ENCODE data around the gene SIGLEC14.
A peak's percentile ranks its signal among the peaks of the same experiment; 100 is the strongest.
"Not testable (repeated sequence)": the region's sequence is repeated elsewhere in the genome, so short reads cannot be mapped to it uniquely, and the experiment has no call there.

The SIGLEC14 gene

DNA sequence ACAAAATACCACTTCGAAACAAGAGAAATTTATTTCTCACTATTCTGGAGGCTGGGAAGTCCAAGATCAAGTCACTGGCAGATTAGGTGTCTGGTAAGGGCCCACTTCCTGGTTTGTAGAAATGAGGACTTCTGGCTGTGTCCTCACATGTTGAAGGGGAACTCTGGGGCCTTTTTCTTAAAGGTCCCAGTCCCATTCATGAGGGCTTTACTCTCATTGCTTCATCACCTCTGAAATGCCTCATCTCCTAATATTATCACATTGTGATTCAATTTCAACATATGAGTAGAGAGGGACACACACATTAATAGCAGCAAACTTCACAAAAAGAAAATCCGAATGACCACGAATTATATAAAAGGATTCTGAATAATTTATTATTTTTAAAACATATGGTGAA lies 21.6 kb upstream of the SIGLEC14 start:
- DNase-seq = no peak

DNA sequence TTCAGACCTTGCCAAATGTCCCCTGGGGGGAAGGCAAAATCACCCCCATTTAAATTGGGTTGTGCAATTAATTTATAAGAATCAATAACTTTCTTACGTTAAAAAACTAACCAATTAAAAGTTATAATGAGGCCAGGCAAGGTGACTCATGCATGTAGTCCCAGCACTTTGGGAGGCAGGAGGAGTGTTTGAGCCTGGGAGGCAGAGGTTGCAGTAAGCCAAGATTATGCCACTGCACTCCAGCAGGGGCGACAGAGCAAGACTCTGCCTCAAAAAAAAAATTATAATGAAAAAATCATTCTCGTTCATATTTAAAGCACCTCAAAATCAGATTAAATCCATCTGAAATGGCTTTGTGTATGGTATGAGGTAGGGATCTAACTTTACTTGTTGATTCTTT lies 18.4 kb upstream of the SIGLEC14 start:
- DNase-seq = no peak

DNA sequence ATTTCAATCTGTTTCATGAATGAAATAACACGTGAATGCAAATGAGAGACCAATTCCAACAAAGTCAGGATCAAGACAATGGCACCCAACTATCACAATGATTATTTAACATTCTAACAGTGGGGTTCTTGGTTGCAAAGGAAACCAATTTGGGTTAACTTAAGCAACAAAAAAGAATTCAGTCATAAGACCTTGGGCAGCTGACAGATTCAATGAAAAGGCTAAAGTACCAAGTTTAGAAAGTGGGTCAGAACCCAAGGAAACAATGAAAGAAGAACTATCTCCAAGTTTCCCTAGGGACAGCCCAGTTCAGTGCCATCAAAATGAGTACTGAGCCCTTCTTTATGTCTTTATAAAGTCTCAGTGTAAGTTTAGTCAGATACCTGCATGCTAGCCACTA lies 17.5 kb upstream of the SIGLEC14 start:
- DNase-seq = no peak

DNA sequence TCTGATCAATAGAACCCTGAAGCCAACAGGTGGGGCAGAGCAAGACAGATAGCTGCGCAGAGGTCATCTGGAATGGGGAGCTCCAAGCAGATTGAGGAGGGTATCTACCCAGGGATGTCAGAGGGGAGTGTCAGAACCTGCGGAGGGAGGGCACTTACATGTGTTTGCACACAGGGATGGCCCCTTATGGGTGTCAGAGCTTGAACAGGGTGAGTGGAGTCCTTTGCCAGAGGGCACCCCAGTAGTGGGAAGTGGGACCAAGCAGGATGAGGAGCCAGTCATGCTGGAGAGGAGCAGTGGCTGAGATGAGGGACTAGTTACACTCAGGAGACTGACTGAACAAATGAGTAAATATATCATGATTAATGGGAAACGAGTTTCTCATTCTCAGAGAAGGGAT lies 17.0 kb upstream of the SIGLEC14 start:
- DNase-seq = no peak

DNA sequence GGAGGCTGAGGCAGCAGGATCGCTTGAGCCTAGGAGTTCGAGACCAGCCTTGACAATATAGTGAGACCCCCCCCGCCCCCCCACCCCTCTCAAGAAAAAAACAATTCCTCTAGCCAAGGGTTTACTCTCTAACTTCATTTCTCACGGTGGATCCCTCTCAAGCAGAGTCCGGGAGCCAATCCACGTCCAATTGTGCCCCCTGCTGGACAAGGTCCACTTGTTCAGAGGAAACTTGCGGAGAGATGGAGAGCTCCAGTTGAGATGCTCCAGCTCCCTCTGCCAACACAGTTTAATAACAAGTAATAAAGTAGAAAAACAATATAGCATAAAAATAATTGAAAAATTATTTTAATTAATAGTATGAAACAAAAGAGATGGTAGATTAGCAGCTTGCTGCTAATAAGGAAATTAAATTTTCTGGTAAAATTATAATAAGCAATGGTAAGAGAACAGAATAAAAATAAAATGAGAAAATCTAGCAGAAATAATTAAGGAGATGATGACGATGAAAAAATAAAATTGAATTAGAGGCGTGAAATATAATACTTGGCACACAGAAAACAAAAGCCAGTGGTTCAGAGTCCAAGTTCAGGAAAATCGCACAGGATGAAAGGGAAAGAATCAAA lies 14.5 kb upstream of the SIGLEC14 start:
- peak; percentile 34 for DNase-seq

DNA sequence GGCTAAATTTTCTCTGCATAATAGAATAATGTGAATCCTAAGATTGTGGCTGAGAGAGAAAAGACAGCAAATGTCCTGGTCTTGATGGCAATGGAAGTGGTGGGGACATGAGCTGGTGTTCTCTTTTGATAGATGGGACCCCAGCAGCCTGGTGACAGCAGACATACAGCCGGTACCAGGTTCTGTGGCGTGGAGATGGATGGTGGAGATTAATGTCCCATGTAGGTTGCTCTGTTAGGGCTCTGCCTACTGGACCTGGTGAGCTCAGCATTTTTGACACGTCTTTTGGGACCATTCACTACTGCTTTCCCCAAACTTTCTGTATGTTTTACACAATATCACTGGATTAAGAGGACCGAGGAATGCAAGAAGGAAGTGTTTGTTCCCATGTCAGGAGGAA lies 8.2 kb upstream of the SIGLEC14 start:
- DNase-seq = no peak

DNA sequence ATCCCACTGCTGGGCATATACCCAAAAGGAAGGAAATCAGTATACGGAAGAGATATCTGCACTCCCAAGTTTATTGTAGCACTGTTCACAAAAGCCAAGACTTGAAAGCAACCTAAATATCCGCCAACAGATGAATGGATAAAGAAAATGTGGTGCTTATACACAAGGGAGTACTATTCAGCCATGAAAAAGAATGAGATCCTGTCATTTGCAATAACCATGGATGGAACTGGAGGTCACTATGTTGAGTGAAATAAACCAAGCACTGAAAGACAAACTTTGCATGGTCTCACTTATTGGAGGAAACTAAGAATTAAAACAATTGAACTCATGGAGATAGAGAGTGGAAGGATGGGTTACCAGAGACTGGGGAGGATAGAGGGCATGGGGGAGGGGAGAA lies 6.5 kb upstream of the SIGLEC14 start:
- no peak for DNase-seq

DNA sequence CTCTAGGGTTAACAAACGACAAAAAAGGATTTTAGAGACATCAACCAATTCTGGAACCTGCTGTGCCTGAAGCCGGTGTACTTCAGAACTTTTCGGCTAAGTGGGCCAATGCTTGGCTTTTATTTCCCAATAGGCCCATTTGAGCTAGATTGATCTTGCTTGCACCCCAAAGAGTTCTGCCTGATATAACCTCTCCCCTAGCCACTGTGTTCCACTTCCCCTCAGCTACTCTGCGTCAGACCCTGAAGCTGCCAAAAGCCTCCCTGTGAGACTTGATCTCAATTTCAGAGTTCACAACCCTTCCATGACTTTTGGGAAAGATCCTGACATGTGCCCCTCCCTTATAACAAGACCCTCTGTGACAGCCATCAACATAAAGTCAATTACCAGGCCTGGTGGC lies 5.6 kb upstream of the SIGLEC14 start:
- no peak for DNase-seq

DNA sequence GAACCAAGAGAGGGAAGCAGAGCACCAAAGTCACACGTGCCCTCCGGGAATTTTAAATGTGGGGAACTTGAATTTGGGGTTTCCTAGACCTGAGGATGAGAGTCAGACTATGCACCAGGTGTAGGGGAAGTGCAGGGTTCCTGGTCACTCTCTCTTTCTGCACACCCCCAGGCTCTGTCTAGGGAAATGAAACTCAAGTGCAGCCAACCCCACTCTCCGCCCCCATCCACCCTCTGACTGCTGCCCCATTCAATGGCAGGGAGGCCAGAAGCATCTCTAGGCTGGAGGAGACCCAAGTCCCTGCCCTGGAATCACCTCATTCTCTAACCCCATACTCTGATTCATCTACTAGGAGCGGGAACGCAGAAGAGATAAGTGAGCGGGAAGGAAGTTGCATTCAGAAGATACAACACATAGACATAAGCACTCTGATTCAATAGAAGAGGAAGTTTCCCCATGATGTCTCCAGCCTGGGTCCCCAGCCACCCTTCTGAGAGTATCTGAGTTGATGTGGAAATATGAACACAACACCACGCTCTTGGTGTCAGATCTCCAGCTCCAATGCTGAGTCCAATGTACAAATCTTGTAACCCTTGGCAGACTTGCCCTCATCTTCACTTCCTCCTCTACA lies 4.7 kb upstream of the SIGLEC14 start:
- no peak for DNase-seq

DNA sequence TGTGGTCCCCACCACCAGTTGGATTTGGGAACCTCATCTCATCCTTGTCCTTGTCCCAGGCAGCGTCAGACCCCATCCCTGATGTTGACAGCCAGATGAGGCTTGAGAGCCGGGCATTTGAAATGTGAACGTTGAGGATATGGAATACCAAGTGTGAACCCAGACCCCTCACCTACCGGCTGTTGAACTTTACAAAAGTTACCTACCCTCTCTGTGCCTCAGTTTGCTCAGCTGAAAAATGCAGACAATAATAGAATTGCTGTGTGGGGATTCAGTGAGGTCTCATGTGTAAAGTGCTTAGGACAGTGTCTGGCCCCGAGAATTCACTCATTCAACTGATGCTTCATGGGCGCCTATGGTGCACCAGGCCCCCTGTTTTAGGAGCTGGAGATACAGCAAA lies 693 bp upstream of the SIGLEC14 start:
- no peak for DNase-seq

DNA sequence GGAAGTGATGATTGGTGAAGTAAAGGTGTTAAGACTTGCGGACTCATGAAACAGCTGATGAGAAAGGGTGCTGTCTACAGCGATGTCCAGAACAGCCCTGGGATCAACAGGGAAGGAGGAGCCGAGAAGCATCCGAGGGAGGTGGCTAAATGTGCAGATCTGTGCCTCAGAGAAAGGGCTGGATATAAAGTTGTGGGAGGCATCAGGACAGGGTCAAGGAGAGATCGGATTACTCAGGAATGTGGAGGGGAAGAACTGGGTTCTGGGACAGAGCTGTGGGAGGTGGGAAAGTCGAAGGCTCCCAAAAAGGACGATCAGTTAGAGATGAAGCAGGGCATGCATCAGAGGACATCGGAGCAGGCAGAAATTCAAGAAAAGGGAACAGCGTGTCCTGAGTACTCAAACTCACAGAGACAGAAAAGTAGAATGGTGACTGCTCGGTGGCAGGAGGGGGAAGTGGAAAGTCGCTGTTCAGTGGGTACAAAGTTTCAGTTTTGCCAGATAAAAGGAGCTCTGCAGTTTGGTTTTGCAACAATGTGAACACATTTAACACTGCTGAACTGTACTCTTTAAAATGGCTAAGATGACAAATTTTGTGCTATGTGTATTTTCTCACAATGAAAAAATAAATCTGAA lies 1.9 kb downstream of the SIGLEC14 start:
- DNase-seq = no peak

DNA sequence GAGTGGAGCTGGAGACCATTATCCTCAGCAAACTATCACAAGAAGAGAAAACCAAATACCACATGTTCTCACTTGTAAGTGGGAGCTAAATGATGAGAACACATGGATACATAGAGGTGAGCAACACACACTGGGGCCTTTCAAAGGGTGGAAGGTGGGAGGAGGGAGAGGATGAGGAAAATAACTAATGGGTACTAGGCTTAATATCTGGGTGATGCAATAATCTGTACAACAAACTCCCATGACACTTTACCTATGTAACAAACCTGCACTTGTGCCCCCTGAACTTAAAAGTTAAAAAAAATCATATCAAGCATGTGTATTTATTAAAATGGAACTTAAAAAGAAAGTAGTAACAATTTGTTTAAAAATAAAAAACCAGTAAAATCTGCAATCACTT lies 5.0 kb downstream of the SIGLEC14 start:
- DNase-seq = no peak

DNA sequence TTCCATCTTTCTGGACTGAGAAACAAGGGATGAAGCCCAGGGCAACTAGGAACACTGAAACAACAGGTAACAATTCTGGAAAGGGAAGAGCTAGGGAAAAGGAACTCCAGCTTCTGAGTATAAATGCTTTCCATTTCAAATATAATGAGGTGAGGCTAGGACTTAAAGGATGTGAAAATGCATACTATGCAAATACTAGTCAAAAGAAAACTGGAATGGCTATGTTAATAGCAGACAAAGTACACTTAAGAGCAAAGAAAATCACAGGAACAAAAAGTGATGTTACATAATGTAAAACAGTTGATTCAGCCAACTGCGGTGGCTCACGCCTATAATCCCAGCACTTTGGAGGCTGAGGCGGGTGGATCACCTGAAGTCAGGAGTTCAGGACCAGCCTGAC lies 6.2 kb downstream of the SIGLEC14 start:
- DNase-seq = no peak

DNA sequence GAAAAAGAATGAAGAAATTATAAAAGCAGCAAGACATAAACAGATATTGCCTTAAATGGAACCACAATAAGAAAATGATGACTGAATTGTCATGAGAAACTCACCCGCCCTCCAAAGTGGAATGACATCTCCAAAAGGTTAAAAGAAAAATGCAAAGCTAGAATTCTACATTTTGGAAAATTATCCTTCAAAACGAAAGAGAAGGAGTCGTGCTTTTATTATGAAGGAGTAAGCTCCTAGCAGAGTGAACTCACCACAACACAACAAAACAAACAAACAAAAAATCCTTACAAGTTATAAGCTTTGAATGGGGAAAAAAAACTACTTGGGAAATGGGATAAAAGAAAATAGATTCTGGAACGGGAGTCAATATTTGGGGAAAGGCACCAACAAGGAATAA lies 6.7 kb downstream of the SIGLEC14 start:
- no peak for DNase-seq

DNA sequence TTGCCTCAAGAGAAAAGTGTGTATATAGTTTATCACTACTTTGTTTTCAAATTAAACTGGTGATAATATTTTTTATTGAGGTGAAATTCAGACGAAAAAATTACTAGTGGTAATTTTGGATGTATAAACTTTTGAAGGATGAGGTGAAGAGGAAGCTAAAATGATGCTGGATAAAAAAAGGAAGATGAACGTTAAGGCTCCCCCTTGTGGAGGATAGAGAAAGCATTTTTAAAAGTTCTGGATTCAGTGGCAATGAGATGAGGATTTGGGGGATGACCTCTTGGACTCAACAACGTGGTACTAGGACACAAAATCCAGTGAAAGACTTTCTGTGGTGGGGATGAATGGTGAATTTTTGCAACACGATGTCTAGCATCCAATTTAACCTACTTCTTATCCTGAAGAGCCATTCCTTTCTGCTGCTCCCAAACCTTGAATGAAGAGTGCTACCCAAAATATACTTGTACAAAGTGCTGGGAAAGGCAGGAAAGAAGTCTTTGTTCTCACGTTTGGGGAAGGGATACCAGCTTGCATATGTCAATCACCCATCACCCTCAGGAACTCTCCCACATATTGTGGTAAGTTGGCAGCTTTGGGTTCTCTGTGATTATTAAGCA lies 9.2 kb downstream of the SIGLEC14 start:
- DNase-seq = no peak

DNA sequence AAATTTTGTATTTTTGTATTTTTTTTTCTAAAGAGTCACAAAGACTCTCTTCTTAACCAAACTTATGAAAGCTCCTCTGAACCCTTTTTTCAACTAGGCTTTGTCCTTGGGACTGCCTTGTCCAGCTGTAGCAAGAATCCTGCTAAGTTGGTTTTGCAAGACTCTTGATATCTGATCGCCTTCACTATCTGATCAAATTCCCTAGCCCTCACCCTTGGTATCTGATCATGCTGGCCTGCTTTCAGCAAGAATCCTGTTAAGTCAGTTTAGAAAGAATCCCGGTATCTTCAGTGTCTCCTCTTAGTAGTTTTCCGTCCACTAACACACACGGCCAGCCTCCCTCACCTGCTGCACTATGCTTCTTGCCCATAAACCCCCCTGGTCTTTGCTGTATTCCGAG lies 14.5 kb downstream of the SIGLEC14 start:
- no peak for DNase-seq

DNA sequence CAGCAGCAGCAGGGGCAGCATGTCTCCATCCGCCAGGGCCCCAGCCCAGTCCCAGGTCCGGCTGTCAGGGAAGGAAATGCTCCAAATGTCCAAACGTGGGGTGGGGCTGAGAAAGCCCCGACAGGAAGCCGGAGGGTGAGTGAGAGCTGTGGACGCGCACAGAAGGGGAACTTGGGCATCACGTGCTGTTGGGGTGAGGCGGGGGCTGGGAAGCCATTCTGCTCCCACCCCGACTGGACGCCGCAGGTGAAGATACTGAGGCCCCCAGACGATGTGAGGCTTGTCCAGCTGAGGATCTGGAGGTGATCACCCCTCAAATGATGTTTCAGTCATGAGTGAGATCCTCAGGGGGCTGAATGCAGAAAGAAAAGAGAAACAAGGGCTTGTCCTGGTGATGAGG lies 16.3 kb downstream of the SIGLEC14 start, which contains the start of gene SIGLEC5:
Gene SIGLEC5 (minus strand): TSS at position 87 of the 400 bp plus-strand sequence. CDS start 66 bp downstream, at position 21.
- not testable (repeated sequence) for DNase-seq

DNA sequence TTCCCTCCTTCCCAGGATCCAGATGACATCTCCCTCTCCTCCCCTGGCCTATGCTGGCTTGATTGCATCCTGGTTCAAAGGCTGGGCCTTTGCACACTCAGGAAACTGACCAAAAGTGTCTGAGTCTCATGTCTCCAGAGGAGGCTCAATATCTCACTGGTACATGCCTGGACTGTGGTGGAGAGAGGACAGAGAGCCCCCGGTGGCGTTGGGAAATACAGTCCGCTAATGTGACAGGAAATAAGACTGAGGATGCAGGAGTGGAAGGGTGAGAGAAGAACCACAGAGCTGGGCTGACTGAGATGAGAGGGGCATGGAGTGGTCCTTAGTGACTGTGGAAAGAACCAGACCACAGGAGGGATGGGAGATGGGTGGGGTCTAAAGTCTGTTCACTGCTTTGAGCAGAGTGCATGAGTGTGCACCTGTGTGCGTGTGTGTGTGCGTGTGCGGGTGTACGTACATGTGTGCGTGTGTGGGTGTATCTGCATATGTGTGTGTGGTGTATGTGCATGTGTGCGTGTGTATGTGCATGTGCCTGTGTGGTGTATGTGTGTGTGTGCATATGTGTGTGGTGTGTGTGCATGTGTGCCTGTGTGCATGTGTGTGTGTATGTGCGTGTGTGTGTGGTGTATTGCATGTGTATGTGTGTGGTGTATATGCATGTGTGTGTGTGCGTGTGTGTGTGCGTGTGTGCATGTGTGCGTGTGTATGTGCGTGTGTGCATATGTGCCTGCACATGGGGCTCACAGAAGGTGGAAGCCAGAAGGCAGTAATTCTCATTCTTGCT lies 18.3 kb downstream of the SIGLEC14 start:
- DNase-seq = no peak

DNA sequence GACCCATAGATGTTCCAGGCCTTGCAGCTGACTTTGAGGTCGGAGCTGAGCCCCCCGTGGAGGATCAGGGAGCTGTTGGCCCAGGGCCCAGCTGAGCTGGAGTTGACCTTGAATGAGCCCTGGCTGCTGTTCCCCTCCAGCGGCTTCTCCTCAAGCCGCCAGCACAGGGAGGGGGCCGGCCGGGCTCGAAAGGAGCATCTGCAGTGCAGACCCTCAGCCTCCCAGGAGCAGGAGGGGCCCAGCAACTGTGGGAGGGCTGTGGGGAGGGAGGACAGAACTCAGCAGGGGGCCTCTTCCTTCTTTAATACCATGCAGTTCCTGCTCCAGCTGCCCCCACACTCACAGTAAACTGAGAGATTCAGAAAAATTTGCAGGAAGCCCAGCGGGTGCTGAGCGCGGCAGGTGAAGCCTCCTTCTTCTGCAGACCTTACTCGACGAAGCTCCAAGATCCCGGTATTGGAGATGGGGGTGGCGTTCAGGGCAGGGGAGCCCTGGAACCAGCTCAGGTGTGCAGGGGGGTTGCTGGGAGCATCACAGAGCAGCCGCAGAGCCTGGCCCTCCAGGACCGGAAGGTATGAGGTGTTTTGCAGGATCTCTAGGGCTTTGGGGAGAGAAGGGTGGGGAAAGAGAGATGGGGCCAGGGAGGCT lies 19.0 kb downstream of the SIGLEC14 start:
- no peak for DNase-seq

DNA sequence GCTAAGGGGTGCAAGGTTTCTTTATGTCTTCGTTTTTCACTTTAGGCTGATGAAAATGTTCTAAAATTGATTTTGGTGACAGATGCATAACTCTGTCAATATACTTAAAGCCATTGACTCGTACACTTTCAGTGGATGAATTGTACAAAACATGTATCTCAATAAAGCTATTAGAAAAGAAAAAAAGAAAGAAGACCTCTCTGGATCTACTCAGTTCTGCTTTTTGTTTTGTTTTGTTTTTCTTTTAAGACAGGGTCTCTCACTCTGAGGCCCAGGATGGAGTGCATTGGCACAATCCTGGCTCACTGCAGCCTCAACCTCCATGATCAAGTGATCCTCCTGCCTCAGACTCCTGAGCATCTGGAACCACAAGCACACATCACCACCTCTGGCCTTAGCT lies 19.9 kb downstream of the SIGLEC14 start:
- no peak for DNase-seq

DNA sequence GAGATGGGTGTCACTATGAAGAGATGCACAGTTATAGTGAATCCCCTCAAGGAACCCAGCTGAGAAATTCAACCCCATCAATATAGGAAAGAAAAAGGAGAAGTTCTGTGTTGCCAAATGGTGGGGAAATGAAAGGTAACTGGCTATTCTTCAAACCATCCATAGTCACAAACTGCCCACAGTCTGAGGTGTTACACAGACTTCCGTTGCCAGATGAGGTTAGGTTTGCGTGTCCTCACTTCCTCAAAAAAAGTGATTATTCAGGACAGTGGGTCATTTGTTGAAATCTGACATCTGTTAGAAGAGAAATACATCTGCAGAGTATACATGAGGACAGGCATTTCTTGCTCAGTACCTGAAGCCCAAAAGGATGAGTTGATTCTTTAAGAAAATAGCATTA lies 25.4 kb downstream of the SIGLEC14 start:
- no peak for DNase-seq

DNA sequence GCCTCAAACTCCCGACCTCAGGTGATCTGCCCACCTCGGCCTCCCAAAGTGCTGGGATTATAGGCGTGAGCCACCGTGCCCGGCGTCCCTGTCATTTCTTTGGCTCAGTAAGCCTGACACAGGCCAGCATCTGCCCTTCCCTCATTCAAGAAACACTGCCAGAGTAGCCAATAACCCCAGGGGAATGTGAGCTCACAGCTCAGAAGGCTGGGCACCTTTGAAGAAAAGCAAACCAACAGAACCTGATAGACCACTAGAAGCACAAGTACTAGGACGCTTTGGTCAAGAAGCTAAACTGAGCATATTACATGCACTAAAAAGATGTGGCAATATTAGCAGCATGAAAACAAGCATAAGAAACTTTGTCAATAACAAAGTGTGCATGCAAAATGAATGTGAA lies 30.6 kb downstream of the SIGLEC14 start:
- DNase-seq = no peak

DNA sequence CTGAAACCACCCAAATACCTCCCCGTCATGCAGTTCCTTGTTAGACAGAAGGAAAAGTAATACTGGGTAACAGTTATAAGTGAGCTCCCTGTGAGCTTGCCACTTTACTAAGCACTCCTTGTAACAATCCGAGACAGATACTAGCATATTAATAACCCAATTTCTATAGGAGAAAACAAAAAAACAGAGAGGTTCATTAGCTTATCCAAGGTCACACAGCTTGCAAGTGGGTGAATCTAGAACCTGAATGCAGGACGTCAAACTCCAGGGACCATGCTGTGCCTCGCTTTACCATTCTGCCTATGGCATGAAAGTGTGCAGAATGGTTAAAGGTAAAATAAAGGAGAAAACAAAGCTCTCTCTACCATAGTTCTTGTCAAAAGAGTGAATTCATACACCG lies 31.8 kb downstream of the SIGLEC14 start:
- DNase-seq = no peak
